Measurements from ENCODE around the gene TTC14.

Gene TTC14

GRCh38 chr3:180619723-180620122 is 17.8 kb downstream of the TTC14 start:
- Histone ChIP-seq H3K4me2 (ENCODE audit: low read length) (no peak overlapping the region), H3K4me1 (ENCODE audit: control insufficient read depth, low read length) (no peaks in the 10 kb centered on the region), H3K79me2 (ENCODE audit: control insufficient read depth, low read length) (no peaks in the 10 kb centered on the region), H3K27ac (ENCODE audit: low read depth, low read length) (no peak overlapping the region), H4K20me1 (ENCODE audit: control insufficient read depth, insufficient read depth, low read depth, low read length) (no peaks in the 10 kb centered on the region), H3K36me3 (ENCODE audit: control insufficient read depth, low read length) (peaks cover 7% of the 10 kb centered on the region), H3F3A (ENCODE audit: control insufficient read depth, insufficient read depth) (0 out of 2 replicates have a peak, but pooled peaks cover 3% of the 10 kb centered on the region), H3K9me3 (ENCODE audit: control insufficient read depth, insufficient read depth, low read length) (no peaks in the 10 kb centered on the region), H3K9me2 (replicated peaks; ENCODE audit: control insufficient read depth, low read length) (no peaks in the 10 kb centered on the region), H3K4me3 (ENCODE audit: low read length) (no peak overlapping the region), H3K27me3 (ENCODE audit: control insufficient read depth, low read length) (no peaks in the 10 kb centered on the region)
- TF ChIP-seq EZH2phosphoT487 (IDR thresholded peaks at IDR 0.05; ENCODE audit: borderline replicate concordance, low read length), result no peak
- TF ChIP-seq, protein P1, sequence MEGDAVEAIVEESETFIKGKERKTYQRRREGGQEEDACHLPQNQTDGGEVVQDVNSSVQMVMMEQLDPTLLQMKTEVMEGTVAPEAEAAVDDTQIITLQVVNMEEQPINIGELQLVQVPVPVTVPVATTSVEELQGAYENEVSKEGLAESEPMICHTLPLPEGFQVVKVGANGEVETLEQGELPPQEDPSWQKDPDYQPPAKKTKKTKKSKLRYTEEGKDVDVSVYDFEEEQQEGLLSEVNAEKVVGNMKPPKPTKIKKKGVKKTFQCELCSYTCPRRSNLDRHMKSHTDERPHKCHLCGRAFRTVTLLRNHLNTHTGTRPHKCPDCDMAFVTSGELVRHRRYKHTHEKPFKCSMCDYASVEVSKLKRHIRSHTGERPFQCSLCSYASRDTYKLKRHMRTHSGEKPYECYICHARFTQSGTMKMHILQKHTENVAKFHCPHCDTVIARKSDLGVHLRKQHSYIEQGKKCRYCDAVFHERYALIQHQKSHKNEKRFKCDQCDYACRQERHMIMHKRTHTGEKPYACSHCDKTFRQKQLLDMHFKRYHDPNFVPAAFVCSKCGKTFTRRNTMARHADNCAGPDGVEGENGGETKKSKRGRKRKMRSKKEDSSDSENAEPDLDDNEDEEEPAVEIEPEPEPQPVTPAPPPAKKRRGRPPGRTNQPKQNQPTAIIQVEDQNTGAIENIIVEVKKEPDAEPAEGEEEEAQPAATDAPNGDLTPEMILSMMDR (IDR thresholded peaks at IDR 0.05; ENCODE audit: low read depth, low read length, poor library complexity, severe bottlenecking), result no peak

DNA sequence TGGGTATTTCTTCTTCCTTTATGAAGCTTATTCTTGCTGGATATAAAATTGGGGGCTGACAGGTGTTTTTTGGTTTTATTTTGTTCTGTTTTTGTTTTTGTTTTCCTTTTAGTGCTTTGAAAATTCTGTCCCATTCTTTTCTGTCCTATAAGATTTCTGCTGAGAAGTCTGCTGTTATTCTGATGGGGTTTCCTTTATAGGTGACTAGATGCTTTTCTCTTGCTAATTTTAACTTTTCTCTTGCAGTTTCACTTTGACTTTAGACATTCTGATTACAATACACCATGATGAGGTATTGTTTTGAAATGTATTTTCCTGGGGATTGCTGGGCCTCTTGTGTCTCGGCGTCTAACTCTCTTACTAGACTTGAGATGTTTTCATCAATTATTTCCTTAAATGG is 22.8 kb downstream of the TTC14 start:
- TF ChIP-seq, protein P1 (IDR thresholded peaks at IDR 0.05; ENCODE audit: low read depth, low read length, poor library complexity, severe bottlenecking), result no peak
- no peak for TF ChIP-seq EZH2phosphoT487 (IDR thresholded peaks at IDR 0.05; ENCODE audit: borderline replicate concordance, low read length)
- Histone ChIP-seq H3K79me2 (ENCODE audit: control insufficient read depth, low read length) (no peaks in the 10 kb centered on the region), H3K4me3 (ENCODE audit: low read length) (no peak overlapping the region), H3K4me1 (ENCODE audit: control insufficient read depth, low read length) (no peaks in the 10 kb centered on the region), H3K9me2 (replicated peaks; ENCODE audit: control insufficient read depth, low read length) (no peaks in the 10 kb centered on the region), H3K9me3 (ENCODE audit: control insufficient read depth, insufficient read depth, low read length) (no peaks in the 10 kb centered on the region), H3K36me3 (ENCODE audit: control insufficient read depth, low read length) (no peaks in the 10 kb centered on the region; the same call in 1 of the 2 replicates), H4K20me1 (ENCODE audit: control insufficient read depth, insufficient read depth, low read depth, low read length) (no peaks in the 10 kb centered on the region), H3K27me3 (ENCODE audit: control insufficient read depth, low read length) (no peaks in the 10 kb centered on the region), H3K27ac (ENCODE audit: low read depth, low read length) (no peak overlapping the region), H3K4me2 (ENCODE audit: low read length) (no peak overlapping the region), H3F3A (ENCODE audit: control insufficient read depth, insufficient read depth) (no peaks in the 10 kb centered on the region)

- Histone ChIP-seq H3K9me3 (ENCODE audit: control insufficient read depth, insufficient read depth, low read length) (no peaks in the 10 kb centered on the region), H3K4me2 (ENCODE audit: low read length) (no peak overlapping the region)
- TF ChIP-seq EZH2phosphoT487 (IDR thresholded peaks at IDR 0.05; ENCODE audit: borderline replicate concordance, low read length), result no peak
- TF ChIP-seq, protein P1 (IDR thresholded peaks at IDR 0.05; ENCODE audit: low read depth, low read length, poor library complexity, severe bottlenecking), result no peak
Observed at GRCh38 chr3:180626844-180627243, 24.9 kb downstream of the TTC14 start.

More at GRCh38 chr3:180626844-180627243, 24.9 kb downstream of the TTC14 start:
- H3K4me1 ChIP-seq (ENCODE audit: control insufficient read depth, low read length), result no peaks in the 10 kb centered on the region
- H3F3A ChIP-seq (ENCODE audit: control insufficient read depth, insufficient read depth), result no peaks in the 10 kb centered on the region
- no peaks in the 10 kb centered on the region; the same call in 1 of the 2 replicates for H3K36me3 ChIP-seq (ENCODE audit: control insufficient read depth, low read length)
- no peaks in the 10 kb centered on the region for H3K9me2 ChIP-seq (replicated peaks; ENCODE audit: control insufficient read depth, low read length)
- H3K79me2 ChIP-seq (ENCODE audit: control insufficient read depth, low read length), result no peaks in the 10 kb centered on the region
- H4K20me1 ChIP-seq (ENCODE audit: control insufficient read depth, insufficient read depth, low read depth, low read length), result no peaks in the 10 kb centered on the region
- no peak overlapping the region for H3K27ac ChIP-seq (ENCODE audit: low read depth, low read length)
- no peak overlapping the region for H3K4me3 ChIP-seq (ENCODE audit: low read length)
- H3K27me3 ChIP-seq (ENCODE audit: control insufficient read depth, low read length), result peaks cover 3% of the 10 kb centered on the region

All from DOHH2 (cell line).